Erythroblast (primary cell): ENCODE results near the gene UBTF.
A peak's percentile ranks its signal among the peaks of the same experiment; 100 is the strongest.

Experiments used
- GATA1 ChIP-seq: IDR thresholded peaks from 2 replicates; pipeline ENCODE4 v1.6.1; 2011; ENCODE audit warnings: low read depth, mild to moderate bottlenecking, control low read depth, low read length, moderate library complexity
- POLR2A ChIP-seq: IDR thresholded peaks from 2 replicates; pipeline ENCODE4 v1.6.1; 2011; ENCODE audit warnings: mild to moderate bottlenecking, low read length

DNA sequence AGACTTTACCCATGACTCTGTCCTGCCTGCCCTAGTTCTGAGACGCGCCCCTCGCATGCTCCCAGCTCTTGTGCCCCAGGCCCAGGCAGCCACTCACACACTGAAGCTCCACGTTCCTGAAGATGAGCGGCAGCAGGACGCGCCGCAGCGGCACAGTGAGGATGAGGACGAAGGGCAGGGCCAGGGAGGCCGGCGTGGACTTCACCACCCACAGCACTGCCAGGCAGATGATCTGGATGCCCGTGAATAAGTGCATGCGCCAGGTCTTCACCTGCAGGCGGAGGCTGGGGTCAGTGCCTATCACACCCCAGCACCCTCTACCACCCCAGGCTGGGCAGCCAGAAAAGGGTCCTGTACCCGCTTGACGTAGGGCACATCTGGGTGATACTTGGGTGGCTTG, 31.6 kb upstream of the UBTF start:
- TF ChIP-seq POLR2A (peak; percentile 50), GATA1 (no peak)
